Measurements from ENCODE around the gene BARHL1.

DNA sequence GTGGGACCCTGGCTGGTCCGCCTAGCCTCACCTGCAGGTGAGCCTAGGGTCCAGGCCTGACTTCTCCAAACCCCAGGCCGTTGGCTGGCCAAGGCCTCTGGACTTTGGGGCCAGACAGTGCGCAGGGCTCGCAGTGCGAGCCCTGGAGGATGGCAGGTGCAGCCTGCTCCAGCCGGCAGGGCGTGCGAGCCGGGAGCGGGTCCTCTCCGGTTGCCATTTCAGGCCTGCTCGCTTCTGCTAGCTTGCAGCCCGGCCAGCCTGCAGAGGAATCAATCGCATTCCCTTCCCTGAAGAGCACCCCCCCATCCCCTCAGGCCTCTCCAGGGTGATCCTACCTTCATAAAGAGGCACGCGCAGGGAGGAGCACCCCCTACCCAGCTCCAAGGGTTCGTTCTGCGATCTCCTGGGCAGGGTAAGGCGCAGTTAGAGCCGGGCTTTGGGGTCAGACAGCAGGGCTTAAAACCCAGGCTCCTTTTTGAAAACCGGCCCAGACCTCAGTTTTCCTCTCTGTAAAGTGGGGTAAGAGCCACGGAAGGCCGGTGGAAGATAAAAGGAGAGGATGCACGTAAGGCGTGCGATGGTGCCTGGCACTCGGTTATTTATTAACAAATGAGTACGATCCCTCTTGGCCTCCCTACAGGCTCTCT, 6.2 kb downstream of the BARHL1 start:
- TF ChIP-seq EED (CRISPR knock-in tag; IDR thresholded peaks at IDR 0.05) (no peak), ZNF331 (CRISPR knock-in tag; IDR thresholded peaks at IDR 0.05) (no peak), ZSCAN20 (CRISPR knock-in tag; IDR thresholded peaks at IDR 0.05; ENCODE audit: borderline replicate concordance) (no peak), EP300 (IDR thresholded peaks at IDR 0.05; ENCODE audit: low read depth in 2 of 2, low read length in 2 of 2) (no peak), EP300 (CRISPR knock-in tag; IDR thresholded peaks at IDR 0.05; ENCODE audit: borderline replicate concordance) (no peak), GTF2F1 (IDR thresholded peaks at IDR 0.05; ENCODE audit: low read length) (no peak), TAF1 (CRISPR knock-in tag; IDR thresholded peaks at IDR 0.05) (no peak), ZNF790 (CRISPR knock-in tag; IDR thresholded peaks at IDR 0.05; ENCODE audit: borderline replicate concordance) (no peak), RFX5 (IDR thresholded peaks at IDR 0.05; ENCODE audit: low read depth, low read length) (no peak), NFE2L2 (IDR thresholded peaks at IDR 0.05; ENCODE audit: low read length) (no peak)
- TF ChIP-seq, protein P1, sequence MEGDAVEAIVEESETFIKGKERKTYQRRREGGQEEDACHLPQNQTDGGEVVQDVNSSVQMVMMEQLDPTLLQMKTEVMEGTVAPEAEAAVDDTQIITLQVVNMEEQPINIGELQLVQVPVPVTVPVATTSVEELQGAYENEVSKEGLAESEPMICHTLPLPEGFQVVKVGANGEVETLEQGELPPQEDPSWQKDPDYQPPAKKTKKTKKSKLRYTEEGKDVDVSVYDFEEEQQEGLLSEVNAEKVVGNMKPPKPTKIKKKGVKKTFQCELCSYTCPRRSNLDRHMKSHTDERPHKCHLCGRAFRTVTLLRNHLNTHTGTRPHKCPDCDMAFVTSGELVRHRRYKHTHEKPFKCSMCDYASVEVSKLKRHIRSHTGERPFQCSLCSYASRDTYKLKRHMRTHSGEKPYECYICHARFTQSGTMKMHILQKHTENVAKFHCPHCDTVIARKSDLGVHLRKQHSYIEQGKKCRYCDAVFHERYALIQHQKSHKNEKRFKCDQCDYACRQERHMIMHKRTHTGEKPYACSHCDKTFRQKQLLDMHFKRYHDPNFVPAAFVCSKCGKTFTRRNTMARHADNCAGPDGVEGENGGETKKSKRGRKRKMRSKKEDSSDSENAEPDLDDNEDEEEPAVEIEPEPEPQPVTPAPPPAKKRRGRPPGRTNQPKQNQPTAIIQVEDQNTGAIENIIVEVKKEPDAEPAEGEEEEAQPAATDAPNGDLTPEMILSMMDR (CRISPR knock-in tag; IDR thresholded peaks at IDR 0.05): no peak

All from HepG2 (cell line).